Neuron (in vitro differentiated cells): ENCODE measurements around the gene TIE1.

Experiments used
- H2AFZ ChIP-seq: one replicate; pipeline ENCODE4 v1.6.1; 2013; ENCODE audit warnings: low read depth, mild to moderate bottlenecking, inconsistent platforms, low read length, moderate library complexity
- H3K27me3 ChIP-seq: one replicate; pipeline ENCODE4 v1.6.1; 2013; ENCODE audit warnings: low read length; ENCODE audit not compliant: insufficient read depth
- H3K36me3 ChIP-seq: one replicate; pipeline ENCODE4 v1.6.1; 2013; ENCODE audit warnings: low read length; ENCODE audit not compliant: insufficient read depth
- H3K4me1 ChIP-seq: one replicate; pipeline ENCODE4 v1.6.1; 2013; ENCODE audit warnings: low read length; ENCODE audit not compliant: insufficient read depth
- H3K4me3 ChIP-seq: 2 replicates; pipeline ENCODE4 v1.5.1; 2013; ENCODE audit warnings: mild to moderate bottlenecking, low read length, moderate library complexity
- H3K9me3 ChIP-seq: one replicate; pipeline ENCODE4 v1.6.1; 2013; ENCODE audit warnings: low read length

Gene TIE1

DNA sequence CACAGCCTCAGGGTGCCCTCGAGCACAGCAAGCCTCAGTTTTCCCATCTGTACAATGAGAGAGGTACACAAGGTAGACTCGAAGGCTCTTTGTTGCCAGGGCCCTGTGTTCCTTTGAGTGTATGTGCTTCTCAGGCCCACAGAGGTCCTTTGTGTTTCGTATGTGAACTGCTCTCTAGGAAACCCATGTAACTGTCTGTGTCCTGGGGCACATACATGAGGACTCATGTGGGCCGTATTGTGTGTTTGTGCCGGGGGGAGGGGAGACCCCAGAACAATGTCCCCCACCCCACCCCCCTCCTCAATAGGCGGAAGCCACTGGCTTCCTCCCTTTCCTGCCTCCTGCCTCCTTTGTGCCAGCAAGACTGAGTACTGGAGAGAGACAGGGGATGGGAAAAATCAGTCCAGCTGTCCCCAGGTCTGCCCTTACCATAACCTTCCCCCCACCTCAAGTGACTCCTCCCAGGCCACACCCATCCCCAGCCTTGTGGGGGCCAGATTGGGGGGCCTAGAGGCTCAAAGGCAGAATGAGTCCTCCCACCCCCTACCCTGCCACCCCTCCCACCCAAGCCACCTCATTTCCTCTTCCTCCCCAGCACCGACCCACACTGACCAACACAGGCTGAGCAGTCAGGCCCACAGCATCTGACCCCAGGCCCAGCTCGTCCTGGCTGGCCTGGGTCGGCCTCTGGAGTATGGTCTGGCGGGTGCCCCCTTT is at the start of gene TIE1:
Gene TIE1, plus strand, starts transcription at position 605 of the 717 bp plus-strand sequence. Its CDS starts 90 bp downstream, at position 695.
- Histone ChIP-seq H3K36me3 (no peaks in the 10 kb centered on the region), H3K27me3 (no peaks in the 10 kb centered on the region), H2AFZ (no peak within 1 kb of the TSS), H3K9me3 (no peaks in the 10 kb centered on the region), H3K4me1 (peaks cover 10% of the 10 kb centered on the region), H3K4me3 (no peak within 1 kb of the TSS)

DNA sequence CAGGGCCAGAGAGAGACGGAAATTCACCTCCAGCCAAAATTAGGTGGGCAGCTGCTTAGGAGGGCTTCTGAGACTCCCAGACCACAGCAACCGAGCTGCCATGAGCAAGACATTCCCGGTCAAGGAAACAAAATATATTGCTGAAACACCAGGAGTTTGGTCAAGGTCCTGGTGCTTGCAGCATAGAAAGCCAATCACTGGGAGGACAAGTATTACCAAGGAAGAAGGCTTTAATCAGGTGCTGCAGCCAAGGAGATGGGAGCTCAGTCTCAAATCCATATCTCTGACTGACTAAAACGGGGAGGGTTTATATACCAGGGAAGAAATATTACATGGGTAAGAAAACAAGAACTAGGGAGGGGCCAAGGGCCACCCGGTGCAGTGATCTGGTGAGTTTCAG is 49.8 kb upstream of the TIE1 start:
- Histone ChIP-seq H3K4me1 (no peaks in the 10 kb centered on the region), H3K36me3 (no peaks in the 10 kb centered on the region), H3K27me3 (no peaks in the 10 kb centered on the region), H3K9me3 (peaks cover 6% of the 10 kb centered on the region), H2AFZ (no peak overlapping the region), H3K4me3 (no peak overlapping the region)

- peaks cover 3% of the 10 kb centered on the region for H3K27me3 ChIP-seq
- no peak overlapping the region for H3K4me3 ChIP-seq
- H3K9me3 ChIP-seq = peaks cover 3% of the 10 kb centered on the region
- no peaks in the 10 kb centered on the region for H3K36me3 ChIP-seq
- no peaks in the 10 kb centered on the region for H3K4me1 ChIP-seq
- no peak overlapping the region for H2AFZ ChIP-seq
These were observed 48.6 kb upstream of the TIE1 start for GRCh38 chr1:43252225-43252624.

DNA sequence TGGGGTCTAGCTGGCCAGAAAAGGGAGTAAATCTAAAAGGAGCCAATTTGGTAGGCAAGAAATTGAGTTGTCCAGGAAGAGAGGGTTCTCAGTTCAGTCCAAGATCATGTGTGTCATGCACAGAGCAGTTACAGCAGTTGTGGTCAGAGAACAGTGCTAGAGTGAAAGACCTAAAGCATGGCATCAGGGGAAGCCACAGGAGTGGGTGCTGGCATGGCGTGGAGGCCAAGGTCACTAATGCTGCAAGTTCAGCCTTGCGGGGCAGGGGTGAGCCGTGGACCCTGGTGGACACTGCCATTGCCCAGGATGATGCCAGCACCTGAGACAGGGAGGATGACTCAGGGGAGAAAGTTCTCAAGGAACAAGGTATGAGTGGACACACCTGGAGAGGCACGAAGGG is 47.6 kb upstream of the TIE1 start:
- peaks cover 3% of the 10 kb centered on the region for H3K27me3 ChIP-seq
- no peak overlapping the region for H2AFZ ChIP-seq
- H3K4me1 ChIP-seq = no peaks in the 10 kb centered on the region
- H3K36me3 ChIP-seq = no peaks in the 10 kb centered on the region
- no peak overlapping the region for H3K4me3 ChIP-seq
- H3K9me3 ChIP-seq = peaks cover 2% of the 10 kb centered on the region

GRCh38 chr1:43253876-43254275 is 46.9 kb upstream of the TIE1 start:
- Histone ChIP-seq H3K36me3 (no peaks in the 10 kb centered on the region), H3K4me3 (no peak overlapping the region), H2AFZ (no peak overlapping the region), H3K27me3 (peaks cover 3% of the 10 kb centered on the region), H3K4me1 (no peaks in the 10 kb centered on the region), H3K9me3 (peaks cover 4% of the 10 kb centered on the region)

- Histone ChIP-seq H3K4me1 (no peaks in the 10 kb centered on the region), H3K27me3 (peaks cover 3% of the 10 kb centered on the region), H3K36me3 (no peaks in the 10 kb centered on the region), H3K9me3 (peaks cover 4% of the 10 kb centered on the region), H2AFZ (no peak overlapping the region), H3K4me3 (no peak overlapping the region)
These were observed 45.2 kb upstream of the TIE1 start for GRCh38 chr1:43255438-43256210.

GRCh38 chr1:43256675-43257570 is 43.9 kb upstream of the TIE1 start:
- no peak overlapping the region for H3K4me3 ChIP-seq
- H3K27me3 ChIP-seq = peaks cover 3% of the 10 kb centered on the region
- H3K9me3 ChIP-seq = peaks cover 3% of the 10 kb centered on the region
- no peak overlapping the region for H2AFZ ChIP-seq
- H3K36me3 ChIP-seq = no peaks in the 10 kb centered on the region
- no peaks in the 10 kb centered on the region for H3K4me1 ChIP-seq

GRCh38 chr1:43258370-43258769 is 42.4 kb upstream of the TIE1 start:
- H3K4me3 ChIP-seq = no peak overlapping the region
- no peaks in the 10 kb centered on the region for H3K4me1 ChIP-seq

DNA sequence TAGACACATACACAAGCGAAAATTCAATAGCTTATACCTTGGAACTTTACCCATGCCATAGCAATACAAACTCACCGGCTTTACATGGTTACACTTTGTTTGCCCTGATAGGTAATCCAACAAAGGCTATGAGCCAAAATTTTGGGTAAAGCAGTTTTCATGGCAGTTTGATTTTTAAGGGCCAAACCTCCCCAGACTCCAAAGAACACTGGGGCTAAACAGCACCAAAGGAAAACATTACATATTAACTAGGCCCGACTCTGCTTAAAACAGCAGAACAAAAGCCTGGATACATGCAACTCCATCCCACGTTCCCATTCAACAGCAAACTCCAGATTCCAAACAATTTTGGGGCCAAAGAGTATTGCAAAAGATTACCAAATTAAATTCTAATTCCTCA is 35.4 kb upstream of the TIE1 start:
- H3K27me3 ChIP-seq = peaks cover 13% of the 10 kb centered on the region
- H2AFZ ChIP-seq = no peak overlapping the region
- peaks cover 3% of the 10 kb centered on the region for H3K9me3 ChIP-seq
- H3K36me3 ChIP-seq = no peaks in the 10 kb centered on the region
- no peaks in the 10 kb centered on the region for H3K4me1 ChIP-seq
- no peak overlapping the region for H3K4me3 ChIP-seq

More at GRCh38 chr1:43258370-43258769, 42.4 kb upstream of the TIE1 start:
- no peaks in the 10 kb centered on the region for H3K36me3 ChIP-seq
- H3K9me3 ChIP-seq = peaks cover 3% of the 10 kb centered on the region
- no peak overlapping the region for H2AFZ ChIP-seq
- peaks cover 3% of the 10 kb centered on the region for H3K27me3 ChIP-seq

DNA sequence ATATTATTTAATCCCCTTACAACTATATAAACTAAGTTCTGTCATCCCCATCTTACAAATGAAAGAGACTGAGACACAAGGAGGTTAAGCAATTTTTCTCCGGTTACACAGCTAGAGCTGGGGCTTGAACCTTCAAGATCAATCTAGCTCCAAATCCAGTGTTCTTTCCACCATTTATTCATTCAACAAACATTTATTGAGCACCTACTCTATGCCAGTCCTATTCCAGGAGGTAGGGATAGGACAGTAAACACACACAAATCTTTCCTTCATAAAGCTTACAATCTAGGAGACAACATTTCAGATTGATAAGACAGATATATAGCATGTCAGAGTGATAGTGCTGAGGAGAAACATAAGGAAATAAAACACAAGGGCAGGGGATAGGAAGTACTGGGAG is 33.9 kb upstream of the TIE1 start:
- H3K4me3 ChIP-seq = no peak overlapping the region
- peaks cover 22% of the 10 kb centered on the region for H3K27me3 ChIP-seq
- H3K36me3 ChIP-seq = no peaks in the 10 kb centered on the region
- peaks cover 3% of the 10 kb centered on the region for H3K9me3 ChIP-seq
- H2AFZ ChIP-seq = no peak overlapping the region
- H3K4me1 ChIP-seq = no peaks in the 10 kb centered on the region

DNA sequence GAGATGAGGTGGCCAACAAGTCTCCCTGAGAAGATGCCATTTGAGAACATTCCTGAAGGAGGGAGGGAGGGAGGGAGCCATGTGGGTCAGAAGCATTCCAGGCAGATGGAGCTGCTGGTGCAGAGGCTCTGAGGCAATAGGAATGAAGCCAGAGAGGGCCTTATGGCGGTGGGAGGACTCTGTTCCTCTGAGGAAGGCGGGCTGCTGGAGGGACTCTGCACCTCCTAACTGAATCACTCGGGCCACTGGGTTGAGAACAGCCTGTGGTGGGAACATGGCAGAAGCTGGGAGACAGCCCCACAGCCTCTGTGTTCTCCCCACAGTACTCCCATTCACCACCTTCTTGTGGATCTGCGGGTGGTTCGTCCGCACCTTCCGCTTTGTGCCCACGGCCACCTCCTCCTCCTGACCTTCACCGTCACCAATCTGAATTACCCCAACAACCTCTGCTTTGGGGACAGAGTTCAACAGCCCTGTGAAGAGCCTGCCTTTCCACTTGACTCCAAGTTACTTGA is 33.4 kb upstream of the TIE1 start:
- Histone ChIP-seq H3K9me3 (peaks cover 3% of the 10 kb centered on the region), H2AFZ (no peak overlapping the region), H3K4me1 (no peaks in the 10 kb centered on the region), H3K27me3 (peaks cover 22% of the 10 kb centered on the region), H3K4me3 (no peak overlapping the region), H3K36me3 (no peaks in the 10 kb centered on the region)

- Histone ChIP-seq H3K36me3 (no peaks in the 10 kb centered on the region), H3K27me3 (peaks cover 22% of the 10 kb centered on the region), H3K9me3 (peaks cover 3% of the 10 kb centered on the region), H2AFZ (no peak overlapping the region), H3K4me1 (no peaks in the 10 kb centered on the region), H3K4me3 (no peak overlapping the region)
These were observed 32.9 kb upstream of the TIE1 start for GRCh38 chr1:43267818-43268425.
